ENCODE data around the gene TENM3.

DNA sequence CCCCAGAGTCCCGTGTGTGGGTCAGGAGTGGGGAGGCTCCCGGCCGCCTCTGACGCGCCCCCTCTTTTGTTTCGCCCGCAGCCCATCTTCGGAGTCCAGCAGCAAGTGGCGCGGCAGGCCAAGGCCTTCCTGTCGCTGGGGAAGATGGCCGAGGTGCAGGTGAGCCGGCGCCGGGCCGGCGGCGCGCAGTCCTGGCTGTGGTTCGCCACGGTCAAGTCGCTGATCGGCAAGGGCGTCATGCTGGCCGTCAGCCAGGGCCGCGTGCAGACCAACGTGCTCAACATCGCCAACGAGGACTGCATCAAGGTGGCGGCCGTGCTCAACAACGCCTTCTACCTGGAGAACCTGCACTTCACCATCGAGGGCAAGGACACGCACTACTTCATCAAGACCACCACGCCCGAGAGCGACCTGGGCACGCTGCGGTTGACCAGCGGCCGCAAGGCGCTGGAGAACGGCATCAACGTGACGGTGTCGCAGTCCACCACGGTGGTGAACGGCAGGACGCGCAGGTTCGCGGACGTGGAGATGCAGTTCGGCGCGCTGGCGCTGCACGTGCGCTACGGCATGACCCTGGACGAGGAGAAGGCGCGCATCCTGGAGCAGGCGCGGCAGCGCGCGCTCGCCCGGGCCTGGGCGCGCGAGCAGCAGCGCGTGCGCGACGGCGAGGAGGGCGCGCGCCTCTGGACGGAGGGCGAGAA lies 556.5 kb downstream of the TENM3 start:
- TF ChIP-seq POLR2AphosphoS5 (IDR thresholded peaks at IDR 0.05; ENCODE audit: borderline replicate concordance, low read depth, low read length): no peak
- TF ChIP-seq EZH2 (IDR thresholded peaks at IDR 0.05): no peak
- no peak for TF ChIP-seq FOXP2 (optimal IDR thresholded peaks at IDR 0.05; ENCODE audit: control extremely low read depth, extremely low read length, insufficient read depth)
